ENCODE data around the gene LRRC8A.

DNA sequence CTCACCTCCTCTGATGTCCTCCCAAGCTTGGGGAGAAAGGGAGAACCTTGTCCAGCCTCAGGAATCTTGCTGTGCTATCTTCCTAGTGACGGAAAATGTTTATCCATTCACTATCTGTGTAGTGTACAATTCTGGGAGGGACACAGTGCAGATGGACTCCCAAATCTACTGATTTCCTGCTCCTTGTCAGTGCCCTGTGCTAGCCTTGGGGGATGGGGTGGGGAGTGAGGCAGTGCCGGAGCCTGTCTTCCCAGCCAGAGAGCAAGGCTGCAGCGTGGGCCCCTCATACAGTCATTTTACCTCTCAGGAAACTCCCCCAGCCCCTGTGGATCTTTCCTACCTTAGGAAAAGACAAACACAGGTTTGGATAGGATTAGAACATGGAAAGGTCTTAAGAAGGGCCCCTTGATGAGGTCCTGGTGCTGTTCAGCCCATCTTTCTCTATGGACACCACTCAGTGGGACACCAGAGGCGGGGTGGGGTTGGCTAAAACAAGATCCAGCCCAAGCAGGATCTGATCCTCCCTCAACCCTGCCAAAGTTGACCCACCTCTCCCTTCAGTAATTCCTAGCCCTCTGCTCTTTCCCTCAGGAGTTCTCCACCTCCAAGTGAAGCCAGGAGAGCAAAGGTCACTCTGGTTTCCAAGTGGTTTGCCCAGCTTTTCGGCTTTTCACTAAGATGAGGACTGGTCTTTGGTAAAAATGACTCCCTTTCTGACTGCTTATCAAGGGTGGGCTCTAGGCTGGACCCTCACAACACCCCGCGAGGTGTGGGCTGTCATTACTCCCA, 62.1 kb downstream of the LRRC8A start:
- TF ChIP-seq, protein P1, sequence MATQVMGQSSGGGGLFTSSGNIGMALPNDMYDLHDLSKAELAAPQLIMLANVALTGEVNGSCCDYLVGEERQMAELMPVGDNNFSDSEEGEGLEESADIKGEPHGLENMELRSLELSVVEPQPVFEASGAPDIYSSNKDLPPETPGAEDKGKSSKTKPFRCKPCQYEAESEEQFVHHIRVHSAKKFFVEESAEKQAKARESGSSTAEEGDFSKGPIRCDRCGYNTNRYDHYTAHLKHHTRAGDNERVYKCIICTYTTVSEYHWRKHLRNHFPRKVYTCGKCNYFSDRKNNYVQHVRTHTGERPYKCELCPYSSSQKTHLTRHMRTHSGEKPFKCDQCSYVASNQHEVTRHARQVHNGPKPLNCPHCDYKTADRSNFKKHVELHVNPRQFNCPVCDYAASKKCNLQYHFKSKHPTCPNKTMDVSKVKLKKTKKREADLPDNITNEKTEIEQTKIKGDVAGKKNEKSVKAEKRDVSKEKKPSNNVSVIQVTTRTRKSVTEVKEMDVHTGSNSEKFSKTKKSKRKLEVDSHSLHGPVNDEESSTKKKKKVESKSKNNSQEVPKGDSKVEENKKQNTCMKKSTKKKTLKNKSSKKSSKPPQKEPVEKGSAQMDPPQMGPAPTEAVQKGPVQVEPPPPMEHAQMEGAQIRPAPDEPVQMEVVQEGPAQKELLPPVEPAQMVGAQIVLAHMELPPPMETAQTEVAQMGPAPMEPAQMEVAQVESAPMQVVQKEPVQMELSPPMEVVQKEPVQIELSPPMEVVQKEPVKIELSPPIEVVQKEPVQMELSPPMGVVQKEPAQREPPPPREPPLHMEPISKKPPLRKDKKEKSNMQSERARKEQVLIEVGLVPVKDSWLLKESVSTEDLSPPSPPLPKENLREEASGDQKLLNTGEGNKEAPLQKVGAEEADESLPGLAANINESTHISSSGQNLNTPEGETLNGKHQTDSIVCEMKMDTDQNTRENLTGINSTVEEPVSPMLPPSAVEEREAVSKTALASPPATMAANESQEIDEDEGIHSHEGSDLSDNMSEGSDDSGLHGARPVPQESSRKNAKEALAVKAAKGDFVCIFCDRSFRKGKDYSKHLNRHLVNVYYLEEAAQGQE (IDR thresholded peaks at IDR 0.05; ENCODE audit: low read depth) = no peak
- TF ChIP-seq, protein P2, sequence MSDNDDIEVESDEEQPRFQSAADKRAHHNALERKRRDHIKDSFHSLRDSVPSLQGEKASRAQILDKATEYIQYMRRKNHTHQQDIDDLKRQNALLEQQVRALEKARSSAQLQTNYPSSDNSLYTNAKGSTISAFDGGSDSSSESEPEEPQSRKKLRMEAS (IDR thresholded peaks at IDR 0.05) = no peak
- TF ChIP-seq CEBPB (IDR thresholded peaks at IDR 0.05) (no peak), CREB1 (IDR thresholded peaks at IDR 0.05; ENCODE audit: low read depth) (no peak)
- TF ChIP-seq, protein P3, sequence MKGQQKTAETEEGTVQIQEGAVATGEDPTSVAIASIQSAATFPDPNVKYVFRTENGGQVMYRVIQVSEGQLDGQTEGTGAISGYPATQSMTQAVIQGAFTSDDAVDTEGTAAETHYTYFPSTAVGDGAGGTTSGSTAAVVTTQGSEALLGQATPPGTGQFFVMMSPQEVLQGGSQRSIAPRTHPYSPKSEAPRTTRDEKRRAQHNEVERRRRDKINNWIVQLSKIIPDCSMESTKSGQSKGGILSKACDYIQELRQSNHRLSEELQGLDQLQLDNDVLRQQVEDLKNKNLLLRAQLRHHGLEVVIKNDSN (IDR thresholded peaks at IDR 0.05) = no peak
